Measurements from ENCODE around the gene ZKSCAN1. TPM values are rescaled to one million over a fixed set of nuclear protein-coding genes. Genes with fewer than 3 reads are reported as not detected.

ZKSCAN1 gene
- total RNA-seq, 1 experiment from 2014 or later = 61.2 TPM

DNA sequence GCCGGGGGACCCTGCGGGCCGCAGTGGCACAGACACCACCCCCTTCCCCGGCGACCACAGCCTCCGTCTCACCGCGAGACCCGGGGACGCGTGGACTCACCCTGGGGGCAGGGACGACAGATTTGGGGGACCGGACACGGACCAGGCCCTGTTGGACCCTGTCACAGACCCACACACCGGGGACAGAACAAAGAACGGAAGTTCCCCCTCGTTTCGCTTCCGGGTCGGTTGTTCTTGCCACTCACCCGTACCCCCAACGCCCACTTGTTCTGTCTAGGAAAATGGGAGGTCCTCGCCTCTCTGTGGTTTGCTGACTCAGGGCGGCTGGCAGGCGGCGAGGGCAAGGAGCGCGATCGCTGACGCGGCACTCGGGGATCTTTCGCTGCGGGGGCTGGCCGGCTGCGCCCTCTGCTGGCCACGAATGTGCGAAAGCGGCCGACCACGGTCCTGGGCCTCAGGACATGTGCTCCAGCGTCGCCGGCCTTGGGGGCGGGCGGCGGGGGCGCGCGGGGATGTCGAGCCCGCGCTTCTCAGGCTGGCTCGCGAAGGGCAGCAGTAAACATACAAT lies 66.2 kb downstream of the ZKSCAN1 start, which contains the start of gene ZNF3:
Gene ZNF3, minus strand, starts transcription at position 189 of the 568 bp plus-strand sequence. CDS start 4,366 bp downstream, outside the sequence.
- H2AFZ ChIP-seq (ENCODE audit: low read depth, low read length, poor library complexity, severe bottlenecking) = peak within 1 kb of the TSS; percentile 10
- intact Hi-C loops (cut with micrococcal nuclease) = loop anchor here (1.0 kb wide), 1 partner anchor 87 kb away; no protein-coding TSS in a partner anchor
- peak; percentile 98 for DNase-seq (ENCODE audit: low read depth, low spot score)
- peaks cover 48% of the 10 kb centered on the region for H3K79me2 ChIP-seq (ENCODE audit: insufficient read depth, low read length)
- peak within 1 kb of the TSS; percentile 69 to 77 for H3K4me3 ChIP-seq (replicated peaks in 1 of 2; ENCODE audit: low read depth in 1 of 2, low read length in 2 of 2)
- no TSS peak for BruUV-seq (replicated peaks)
- H3K4me1 ChIP-seq (ENCODE audit: control insufficient read depth in 1 of 2, insufficient read depth in 2 of 2, low read length in 2 of 2) = peaks cover 11 to 24% of the 10 kb centered on the region in 2 experiments
- CTCF ChIA-PET = interaction anchor here (0.9 kb wide), 1 partner anchor 20 kb away, joined by 3 read pairs; the partner anchor contains the start of gene AP4M1
- POLR2A ChIA-PET = interaction anchor here (1.0 to 1.7 kb wide), 3 partner anchors 15 to 88 kb away, joined by 4 to 18 read pairs (median 5); partner anchors contain the start of genes AP4M1 and MCM7
- H3K36me3 ChIP-seq (ENCODE audit: control insufficient read depth in 1 of 2, insufficient read depth in 2 of 2, low read length in 2 of 2) = peaks cover 22 to 29% of the 10 kb centered on the region in 2 experiments; a peak in 3 of 4 replicates
- H3K9me3 ChIP-seq (ENCODE audit: control insufficient read depth in 1 of 2, insufficient read depth in 1 of 2, low read depth in 1 of 2, low read length in 2 of 2) = no peaks in the 10 kb centered on the region
- RAD21 ChIA-PET (ENCODE audit: low non-redundant PET in 1 of 2, low total read pairs in 2 of 2, uncharacterized antibody in 2 of 2, unreplicated experiment in 2 of 2) = interaction anchor here in 1 of 2 experiments (1.0 kb wide), 1 partner anchor 20 kb away, joined by 3 read pairs; no protein-coding TSS in a partner anchor
- peak; percentile 91 for ATAC-seq
- H3K27ac ChIP-seq (ENCODE audit: low read depth, low read length) = peak within 1 kb of the TSS; percentile 72
- peak within 1 kb of the TSS; percentile 87 for H3K4me2 ChIP-seq (ENCODE audit: low read length)
- no peaks in the 10 kb centered on the region for H3K27me3 ChIP-seq (ENCODE audit: insufficient read depth, low read length)
- H3K9ac ChIP-seq (ENCODE audit: low read length) = peak within 1 kb of the TSS; percentile 83
- H3K9me2 ChIP-seq (ENCODE audit: insufficient read depth) = no peaks in the 10 kb centered on the region
- no peaks in the 10 kb centered on the region for H4K20me1 ChIP-seq (ENCODE audit: insufficient read depth)
- TF ChIP-seq ZFX (IDR thresholded peaks at IDR 0.05) (peak; percentile 89), SP1 (IDR thresholded peaks at IDR 0.05; ENCODE audit: low read depth) (no peak), EZH2 (IDR thresholded peaks at IDR 0.05) (no peak), SRF (IDR thresholded peaks at IDR 0.05; ENCODE audit: low read depth) (no peak), RAD21 (IDR thresholded peaks at IDR 0.05; ENCODE audit: low read depth) (no peak), ELF1 (IDR thresholded peaks at IDR 0.05; ENCODE audit: borderline replicate concordance, low read depth) (no peak), EZH2phosphoT487 (IDR thresholded peaks at IDR 0.05; ENCODE audit: borderline replicate concordance) (no peak), JUND (IDR thresholded peaks at IDR 0.05) (no peak), ZNF274 (IDR thresholded peaks at IDR 0.05; ENCODE audit: low read depth, low read length) (no peak), CBX3 (IDR thresholded peaks at IDR 0.05; ENCODE audit: low read depth) (no peak), TCF7L2 (IDR thresholded peaks at IDR 0.05; ENCODE audit: borderline replicate concordance, extremely low read depth, insufficient read depth, insufficient read length) (peak; percentile 60), POLR2A (IDR thresholded peaks at IDR 0.05; ENCODE audit: borderline replicate concordance, extremely low read depth, insufficient read depth, insufficient read length) (peak; percentile 58), FOSL1 (IDR thresholded peaks at IDR 0.05; ENCODE audit: low read depth) (no peak), CEBPB (IDR thresholded peaks at IDR 0.05; ENCODE audit: low read depth) (no peak), POLR2AphosphoS5 (IDR thresholded peaks at IDR 0.05; ENCODE audit: low read depth, low read length) (peak; percentile 85)
- TF ChIP-seq, protein P1, sequence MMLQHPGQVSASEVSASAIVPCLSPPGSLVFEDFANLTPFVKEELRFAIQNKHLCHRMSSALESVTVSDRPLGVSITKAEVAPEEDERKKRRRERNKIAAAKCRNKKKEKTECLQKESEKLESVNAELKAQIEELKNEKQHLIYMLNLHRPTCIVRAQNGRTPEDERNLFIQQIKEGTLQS (IDR thresholded peaks at IDR 0.05) = no peak
- TF ChIP-seq, protein P2, sequence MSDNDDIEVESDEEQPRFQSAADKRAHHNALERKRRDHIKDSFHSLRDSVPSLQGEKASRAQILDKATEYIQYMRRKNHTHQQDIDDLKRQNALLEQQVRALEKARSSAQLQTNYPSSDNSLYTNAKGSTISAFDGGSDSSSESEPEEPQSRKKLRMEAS (IDR thresholded peaks at IDR 0.05) = no peak
- TF ChIP-seq, protein P3, sequence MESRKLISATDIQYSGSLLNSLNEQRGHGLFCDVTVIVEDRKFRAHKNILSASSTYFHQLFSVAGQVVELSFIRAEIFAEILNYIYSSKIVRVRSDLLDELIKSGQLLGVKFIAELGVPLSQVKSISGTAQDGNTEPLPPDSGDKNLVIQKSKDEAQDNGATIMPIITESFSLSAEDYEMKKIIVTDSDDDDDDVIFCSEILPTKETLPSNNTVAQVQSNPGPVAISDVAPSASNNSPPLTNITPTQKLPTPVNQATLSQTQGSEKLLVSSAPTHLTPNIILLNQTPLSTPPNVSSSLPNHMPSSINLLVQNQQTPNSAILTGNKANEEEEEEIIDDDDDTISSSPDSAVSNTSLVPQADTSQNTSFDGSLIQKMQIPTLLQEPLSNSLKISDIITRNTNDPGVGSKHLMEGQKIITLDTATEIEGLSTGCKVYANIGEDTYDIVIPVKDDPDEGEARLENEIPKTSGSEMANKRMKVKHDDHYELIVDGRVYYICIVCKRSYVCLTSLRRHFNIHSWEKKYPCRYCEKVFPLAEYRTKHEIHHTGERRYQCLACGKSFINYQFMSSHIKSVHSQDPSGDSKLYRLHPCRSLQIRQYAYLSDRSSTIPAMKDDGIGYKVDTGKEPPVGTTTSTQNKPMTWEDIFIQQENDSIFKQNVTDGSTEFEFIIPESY (IDR thresholded peaks at IDR 0.05; ENCODE audit: extremely low read depth, insufficient replicate concordance, low read length) = peak; percentile 64
- TF ChIP-seq, protein P4, sequence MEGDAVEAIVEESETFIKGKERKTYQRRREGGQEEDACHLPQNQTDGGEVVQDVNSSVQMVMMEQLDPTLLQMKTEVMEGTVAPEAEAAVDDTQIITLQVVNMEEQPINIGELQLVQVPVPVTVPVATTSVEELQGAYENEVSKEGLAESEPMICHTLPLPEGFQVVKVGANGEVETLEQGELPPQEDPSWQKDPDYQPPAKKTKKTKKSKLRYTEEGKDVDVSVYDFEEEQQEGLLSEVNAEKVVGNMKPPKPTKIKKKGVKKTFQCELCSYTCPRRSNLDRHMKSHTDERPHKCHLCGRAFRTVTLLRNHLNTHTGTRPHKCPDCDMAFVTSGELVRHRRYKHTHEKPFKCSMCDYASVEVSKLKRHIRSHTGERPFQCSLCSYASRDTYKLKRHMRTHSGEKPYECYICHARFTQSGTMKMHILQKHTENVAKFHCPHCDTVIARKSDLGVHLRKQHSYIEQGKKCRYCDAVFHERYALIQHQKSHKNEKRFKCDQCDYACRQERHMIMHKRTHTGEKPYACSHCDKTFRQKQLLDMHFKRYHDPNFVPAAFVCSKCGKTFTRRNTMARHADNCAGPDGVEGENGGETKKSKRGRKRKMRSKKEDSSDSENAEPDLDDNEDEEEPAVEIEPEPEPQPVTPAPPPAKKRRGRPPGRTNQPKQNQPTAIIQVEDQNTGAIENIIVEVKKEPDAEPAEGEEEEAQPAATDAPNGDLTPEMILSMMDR (IDR thresholded peaks at IDR 0.05 in 2 of 3, conservative IDR thresholded peaks at IDR 0.05 in 1 of 3; ENCODE audit: borderline replicate concordance in 1 of 3, insufficient read depth in 1 of 3, low read depth in 2 of 3, low read length in 2 of 3) = peak in 2 of 3 experiments; percentile 84 to 85; a peak in 4 of 6 replicates
- TF ChIP-seq, protein P5, sequence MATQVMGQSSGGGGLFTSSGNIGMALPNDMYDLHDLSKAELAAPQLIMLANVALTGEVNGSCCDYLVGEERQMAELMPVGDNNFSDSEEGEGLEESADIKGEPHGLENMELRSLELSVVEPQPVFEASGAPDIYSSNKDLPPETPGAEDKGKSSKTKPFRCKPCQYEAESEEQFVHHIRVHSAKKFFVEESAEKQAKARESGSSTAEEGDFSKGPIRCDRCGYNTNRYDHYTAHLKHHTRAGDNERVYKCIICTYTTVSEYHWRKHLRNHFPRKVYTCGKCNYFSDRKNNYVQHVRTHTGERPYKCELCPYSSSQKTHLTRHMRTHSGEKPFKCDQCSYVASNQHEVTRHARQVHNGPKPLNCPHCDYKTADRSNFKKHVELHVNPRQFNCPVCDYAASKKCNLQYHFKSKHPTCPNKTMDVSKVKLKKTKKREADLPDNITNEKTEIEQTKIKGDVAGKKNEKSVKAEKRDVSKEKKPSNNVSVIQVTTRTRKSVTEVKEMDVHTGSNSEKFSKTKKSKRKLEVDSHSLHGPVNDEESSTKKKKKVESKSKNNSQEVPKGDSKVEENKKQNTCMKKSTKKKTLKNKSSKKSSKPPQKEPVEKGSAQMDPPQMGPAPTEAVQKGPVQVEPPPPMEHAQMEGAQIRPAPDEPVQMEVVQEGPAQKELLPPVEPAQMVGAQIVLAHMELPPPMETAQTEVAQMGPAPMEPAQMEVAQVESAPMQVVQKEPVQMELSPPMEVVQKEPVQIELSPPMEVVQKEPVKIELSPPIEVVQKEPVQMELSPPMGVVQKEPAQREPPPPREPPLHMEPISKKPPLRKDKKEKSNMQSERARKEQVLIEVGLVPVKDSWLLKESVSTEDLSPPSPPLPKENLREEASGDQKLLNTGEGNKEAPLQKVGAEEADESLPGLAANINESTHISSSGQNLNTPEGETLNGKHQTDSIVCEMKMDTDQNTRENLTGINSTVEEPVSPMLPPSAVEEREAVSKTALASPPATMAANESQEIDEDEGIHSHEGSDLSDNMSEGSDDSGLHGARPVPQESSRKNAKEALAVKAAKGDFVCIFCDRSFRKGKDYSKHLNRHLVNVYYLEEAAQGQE (IDR thresholded peaks at IDR 0.05; ENCODE audit: low read depth) = no peak
